Neural cell (in vitro differentiated cells): ENCODE data around the gene CCDC71. TPM values are rescaled to one million over a fixed set of nuclear protein-coding genes. Genes with fewer than 3 reads are reported as not detected.

ENCODE experiments used
- H2AFZ ChIP-seq: fragments of 200-600, 300-800 bp; sonication (generic), shearing (Covaris generic); 2 replicates; pipeline ENCODE4 v1.6.0; 2014; ENCODE audit warnings: low read depth, mild to moderate bottlenecking, antibody characterized with exemption, low read length, moderate library complexity
- H3F3A ChIP-seq: fragments of 200-600 bp; shearing (Covaris generic); 2 replicates; pipeline ENCODE4 v1.6.1; 2016; ENCODE audit warnings: mild to moderate bottlenecking, moderate library complexity, mixed read lengths, antibody characterized with exemption, low read length; ENCODE audit not compliant: insufficient read depth, poor library complexity, severe bottlenecking
- H3K27ac ChIP-seq: fragments of 200-600, 300-800 bp; sonication (generic), shearing (Covaris generic); 2 replicates; pipeline ENCODE4 v1.5.1; 2014; ENCODE audit warnings: mild to moderate bottlenecking, low read length, moderate library complexity
- H3K27me3 ChIP-seq: fragments of 300-800, 200-600 bp; sonication (generic), shearing (Covaris generic); 2 replicates; pipeline ENCODE4 v1.6.0; 2014; ENCODE audit warnings: mild to moderate bottlenecking, low read depth, low read length, moderate library complexity; ENCODE audit not compliant: insufficient read depth
- H3K36me3 ChIP-seq: fragments of 300-800, 200-600 bp; sonication (generic), shearing (Covaris generic); 2 replicates; pipeline ENCODE4 v1.5.1; 2014; ENCODE audit warnings: mild to moderate bottlenecking, antibody characterized with exemption, low read length, moderate library complexity; ENCODE audit not compliant: insufficient read depth
- H3K4me2 ChIP-seq: fragments of 300-800, 200-600 bp; sonication (generic), shearing (Covaris generic); 2 replicates; pipeline ENCODE4 v1.6.0; 2014; ENCODE audit warnings: mild to moderate bottlenecking, low read length
- H3K4me3 ChIP-seq: fragments of 300-800, 200-600 bp; sonication (generic), shearing (Covaris generic); 2 replicates; pipeline ENCODE4 v1.5.1; 2014; ENCODE audit warnings: mild to moderate bottlenecking, low read length, moderate library complexity
- H3K79me2 ChIP-seq: fragments of 200-600 bp; shearing (Covaris generic); replicated peaks from 2 replicates; pipeline ENCODE4 v1.6.0; 2014; ENCODE audit warnings: mild to moderate bottlenecking, low read length, moderate library complexity; ENCODE audit not compliant: insufficient read depth
- H3K9ac ChIP-seq: fragments of 300-800, 200-600 bp; sonication (generic), shearing (Covaris generic); 2 replicates; pipeline ENCODE4 v1.6.1; 2016; ENCODE audit warnings: mild to moderate bottlenecking, low read length, mixed read lengths
- H3K9me2 ChIP-seq: fragments of 200-600 bp; shearing (Covaris generic); 2 replicates; pipeline ENCODE4 v1.6.1; 2016; ENCODE audit warnings: mild to moderate bottlenecking, low read length, mixed read lengths; ENCODE audit not compliant: insufficient read depth
- H3K9me3 ChIP-seq: fragments of 200-600, 300-800 bp; sonication (generic), shearing (Covaris generic); 2 replicates; pipeline ENCODE4 v1.6.1; 2016; ENCODE audit warnings: mild to moderate bottlenecking, mixed run types, low read length, moderate library complexity, mixed read lengths
- H4K20me1 ChIP-seq: fragments of 200-600 bp; shearing (Covaris generic); 2 replicates; pipeline ENCODE4 v1.6.1; 2016; ENCODE audit warnings: mild to moderate bottlenecking, mixed run types; ENCODE audit not compliant: insufficient read depth
- CTCF ChIP-seq: fragments of 450-650 bp; IDR thresholded peaks from 2 replicates; pipeline ENCODE4 v1.5.1; 2014; ENCODE audit warnings: antibody characterized with exemption, mild to moderate bottlenecking, moderate library complexity; ENCODE audit not compliant: poor library complexity, severe bottlenecking
- EP300 ChIP-seq: fragments of 450-650 bp; conservative IDR thresholded peaks from 2 replicates; pipeline ENCODE4 v1.6.1; 2014; ENCODE audit warnings: antibody characterized with exemption, mild to moderate bottlenecking, moderate library complexity; ENCODE audit not compliant: poor library complexity, severe bottlenecking
- EZH2 ChIP-seq: fragments of 200-600, 300-800 bp; shearing (Covaris generic), sonication (generic); IDR thresholded peaks from 2 replicates; pipeline ENCODE4 v1.6.1; 2014; ENCODE audit warnings: antibody characterized with exemption, low read length, borderline replicate concordance, mild to moderate bottlenecking; ENCODE audit not compliant: insufficient read depth, poor library complexity, severe bottlenecking
- MXI1 ChIP-seq: fragments of 450-650 bp; conservative IDR thresholded peaks from 2 replicates; pipeline ENCODE4 v1.6.1; 2014; ENCODE audit warnings: antibody characterized with exemption, mild to moderate bottlenecking; ENCODE audit not compliant: poor library complexity, severe bottlenecking
- POLR2AphosphoS5 ChIP-seq: IDR thresholded peaks from 2 replicates; pipeline ENCODE4 v1.6.1; 2012
- RAD21 ChIP-seq: fragments of 450-650 bp; conservative IDR thresholded peaks from 2 replicates; pipeline ENCODE4 v1.6.1; 2014; ENCODE audit warnings: antibody characterized with exemption, mild to moderate bottlenecking, moderate library complexity
- REST ChIP-seq: IDR thresholded peaks from 2 replicates; pipeline ENCODE4 v1.6.1; 2012; ENCODE audit warnings: borderline replicate concordance
- SMC3 ChIP-seq: fragments of 450-650 bp; conservative IDR thresholded peaks from 2 replicates; pipeline ENCODE4 v1.6.1; 2014; ENCODE audit warnings: antibody characterized with exemption, mild to moderate bottlenecking, moderate library complexity; ENCODE audit not compliant: poor library complexity
- TAF1 ChIP-seq: IDR thresholded peaks from 2 replicates; pipeline ENCODE4 v1.6.1; 2012; ENCODE audit warnings: low read depth
- polyA plus RNA-seq: library from polyadenylated mRNA; depleted of rRNA; stranded (reverse); fragments of >200 nt; gene quantifications from 2 replicates; pipeline ENCODE4 v1.2.3, GENCODE V29; 2014

The CCDC71 gene
- polyA plus RNA-seq, 1 donor from 2014 or later = 14.8 TPM

GRCh38 chr3:49181351-49181750 lies 15.2 kb upstream of the CCDC71 start:
- Histone ChIP-seq H3K27ac (no peak overlapping the region), H3K4me2 (no peak overlapping the region), H3K27me3 (no peaks in the 10 kb centered on the region), H3K4me3 (no peak overlapping the region), H3K79me2 (no peaks in the 10 kb centered on the region), H2AFZ (no peak overlapping the region), H3K36me3 (no peaks in the 10 kb centered on the region), H3K9me2 (no peaks in the 10 kb centered on the region), H4K20me1 (no peaks in the 10 kb centered on the region), H3K9ac (no peak overlapping the region), H3F3A (no peaks in the 10 kb centered on the region), H3K9me3 (no peaks in the 10 kb centered on the region)
- TF ChIP-seq SMC3 = no peak
- no peak for TF ChIP-seq EP300
- no peak for TF ChIP-seq TAF1
- TF ChIP-seq CTCF = no peak
- TF ChIP-seq MXI1 = no peak
- no peak for TF ChIP-seq REST
- TF ChIP-seq RAD21 = no peak
- TF ChIP-seq EZH2 = no peak
- TF ChIP-seq POLR2AphosphoS5 = no peak

GRCh38 chr3:49180116-49180515 lies 14.0 kb upstream of the CCDC71 start:
- no peak for TF ChIP-seq EZH2
- no peak for TF ChIP-seq POLR2AphosphoS5
- no peak for TF ChIP-seq CTCF
- TF ChIP-seq TAF1 = no peak
- TF ChIP-seq MXI1 = no peak
- no peak for TF ChIP-seq SMC3
- TF ChIP-seq EP300 = no peak
- TF ChIP-seq REST = no peak
- TF ChIP-seq RAD21 = no peak
- Histone ChIP-seq H2AFZ (no peak overlapping the region), H3K27me3 (no peaks in the 10 kb centered on the region), H4K20me1 (no peaks in the 10 kb centered on the region), H3K27ac (no peak overlapping the region), H3K9me2 (no peaks in the 10 kb centered on the region), H3K36me3 (no peaks in the 10 kb centered on the region), H3K9me3 (no peaks in the 10 kb centered on the region), H3K9ac (no peak overlapping the region), H3K79me2 (peaks cover 10% of the 10 kb centered on the region), H3K4me3 (no peak overlapping the region), H3F3A (no peaks in the 10 kb centered on the region), H3K4me2 (no peak overlapping the region)
